Measurements from ENCODE around the gene TRDMT1.

The TRDMT1 gene

GRCh38 chr10:17238445-17239291 is 37.2 kb upstream of the TRDMT1 start:
- H3K27ac ChIP-seq (ENCODE audit: low read depth, low read length, severe bottlenecking), result peak overlapping the region; percentile 82
- H3K36me3 ChIP-seq (ENCODE audit: control insufficient read depth, insufficient read depth, low read length), result peaks cover 36% of the 10 kb centered on the region
- no peaks in the 10 kb centered on the region for H3K4me1 ChIP-seq (ENCODE audit: control insufficient read depth, insufficient read depth, low read length, poor library complexity, severe bottlenecking)
- H3K9me3 ChIP-seq (ENCODE audit: control insufficient read depth, low read length), result no peaks in the 10 kb centered on the region
- H3K4me3 ChIP-seq (ENCODE audit: extremely low read depth, insufficient read depth, low read length, poor library complexity, severe bottlenecking), result no peak overlapping the region
- 87 to 93% methylated on average over 2 to 6 of the region's 12 CpGs for WGBS, 2 experiments (ENCODE audit: insufficient coverage in 2 of 2)

- Histone ChIP-seq H3K36me3 (ENCODE audit: control insufficient read depth, insufficient read depth, low read length) (peaks cover 43% of the 10 kb centered on the region), H3K4me1 (ENCODE audit: control insufficient read depth, insufficient read depth, low read length, poor library complexity, severe bottlenecking) (no peaks in the 10 kb centered on the region), H3K4me3 (ENCODE audit: extremely low read depth, insufficient read depth, low read length, poor library complexity, severe bottlenecking) (no peak overlapping the region), H3K9me3 (ENCODE audit: control insufficient read depth, low read length) (no peaks in the 10 kb centered on the region), H3K27ac (ENCODE audit: low read depth, low read length, severe bottlenecking) (peak overlapping the region; percentile 82)
- 100% methylated on average over 1 of the region's 4 CpGs for WGBS, 2 experiments (ENCODE audit: insufficient coverage in 2 of 2)
These were observed 36.5 kb upstream of the TRDMT1 start for GRCh38 chr10:17237915-17238444.

- no peaks in the 10 kb centered on the region for H3K4me1 ChIP-seq (ENCODE audit: control insufficient read depth, insufficient read depth, low read length, poor library complexity, severe bottlenecking)
- H3K36me3 ChIP-seq (ENCODE audit: control insufficient read depth, insufficient read depth, low read length), result peaks cover 51% of the 10 kb centered on the region
- H3K9me3 ChIP-seq (ENCODE audit: control insufficient read depth, low read length), result no peaks in the 10 kb centered on the region
- WGBS, 2 experiments (ENCODE audit: insufficient coverage in 2 of 2), result 100% methylated on average over 1 of the region's 5 CpGs; no CpG with 5 or more reads in 1 of the 2 experiments
- peak overlapping the region; percentile 34 for H3K27ac ChIP-seq (ENCODE audit: low read depth, low read length, severe bottlenecking)
- H3K4me3 ChIP-seq (ENCODE audit: extremely low read depth, insufficient read depth, low read length, poor library complexity, severe bottlenecking), result peak overlapping the region; percentile 1
These were observed 35.7 kb upstream of the TRDMT1 start for GRCh38 chr10:17237149-17237527.

GRCh38 chr10:17236468-17237148 is 35.1 kb upstream of the TRDMT1 start:
- Histone ChIP-seq H3K27ac (ENCODE audit: low read depth, low read length, severe bottlenecking) (peak overlapping the region; percentile 77), H3K4me3 (ENCODE audit: extremely low read depth, insufficient read depth, low read length, poor library complexity, severe bottlenecking) (peak overlapping the region; percentile 98), H3K9me3 (ENCODE audit: control insufficient read depth, low read length) (no peaks in the 10 kb centered on the region), H3K4me1 (ENCODE audit: control insufficient read depth, insufficient read depth, low read length, poor library complexity, severe bottlenecking) (no peaks in the 10 kb centered on the region), H3K36me3 (ENCODE audit: control insufficient read depth, insufficient read depth, low read length) (peaks cover 57% of the 10 kb centered on the region)
- 20% methylated on average over 1 of the region's 1 CpG; no CpG with 5 or more reads in 1 of the 2 experiments for WGBS, 2 experiments (ENCODE audit: insufficient coverage in 2 of 2)

GRCh38 chr10:17235136-17235535 is 33.7 kb upstream of the TRDMT1 start:
- WGBS, 2 experiments (ENCODE audit: insufficient coverage in 2 of 2), result 88 to 90% methylated on average over 6 to 7 of the region's 8 CpGs
- no peaks in the 10 kb centered on the region for H3K9me3 ChIP-seq (ENCODE audit: control insufficient read depth, low read length)
- H3K4me3 ChIP-seq (ENCODE audit: extremely low read depth, insufficient read depth, low read length, poor library complexity, severe bottlenecking), result peak overlapping the region; percentile 98
- peaks cover 72% of the 10 kb centered on the region for H3K36me3 ChIP-seq (ENCODE audit: control insufficient read depth, insufficient read depth, low read length)
- H3K27ac ChIP-seq (ENCODE audit: low read depth, low read length, severe bottlenecking), result peak overlapping the region; percentile 77
- no peaks in the 10 kb centered on the region for H3K4me1 ChIP-seq (ENCODE audit: control insufficient read depth, insufficient read depth, low read length, poor library complexity, severe bottlenecking)

- Histone ChIP-seq H3K4me1 (ENCODE audit: control insufficient read depth, insufficient read depth, low read length, poor library complexity, severe bottlenecking) (no peaks in the 10 kb centered on the region), H3K9me3 (ENCODE audit: control insufficient read depth, low read length) (no peaks in the 10 kb centered on the region), H3K27ac (ENCODE audit: low read depth, low read length, severe bottlenecking) (peak overlapping the region; percentile 77), H3K36me3 (ENCODE audit: control insufficient read depth, insufficient read depth, low read length) (peaks cover 78% of the 10 kb centered on the region), H3K4me3 (ENCODE audit: extremely low read depth, insufficient read depth, low read length, poor library complexity, severe bottlenecking) (peak overlapping the region; percentile 98)
- WGBS, 2 experiments (ENCODE audit: insufficient coverage in 2 of 2), result 98 to 100% methylated on average over 5 of the region's 5 CpGs
These were observed 33.0 kb upstream of the TRDMT1 start for GRCh38 chr10:17234431-17234945.

GRCh38 chr10:17233286-17233991 is 32.0 kb upstream of the TRDMT1 start:
- Histone ChIP-seq H3K36me3 (ENCODE audit: control insufficient read depth, insufficient read depth, low read length) (peaks cover 80% of the 10 kb centered on the region), H3K27ac (ENCODE audit: low read depth, low read length, severe bottlenecking) (peak overlapping the region; percentile 75), H3K4me1 (ENCODE audit: control insufficient read depth, insufficient read depth, low read length, poor library complexity, severe bottlenecking) (no peaks in the 10 kb centered on the region), H3K4me3 (ENCODE audit: extremely low read depth, insufficient read depth, low read length, poor library complexity, severe bottlenecking) (peak overlapping the region; percentile 98), H3K9me3 (ENCODE audit: control insufficient read depth, low read length) (no peaks in the 10 kb centered on the region)
- 94 to 95% methylated on average over 13 of the region's 14 CpGs for WGBS, 2 experiments (ENCODE audit: insufficient coverage in 2 of 2)

- 20 to 83% methylated on average over 1 of the region's 3 CpGs for WGBS, 2 experiments (ENCODE audit: insufficient coverage in 2 of 2)
- Histone ChIP-seq H3K36me3 (ENCODE audit: control insufficient read depth, insufficient read depth, low read length) (peaks cover 80% of the 10 kb centered on the region), H3K27ac (ENCODE audit: low read depth, low read length, severe bottlenecking) (peak overlapping the region; percentile 96)
These were observed 30.9 kb upstream of the TRDMT1 start for GRCh38 chr10:17232276-17232960.

GRCh38 chr10:17231788-17232187 is 30.3 kb upstream of the TRDMT1 start:
- peak overlapping the region; percentile 96 for H3K27ac ChIP-seq (ENCODE audit: low read depth, low read length, severe bottlenecking)
- H3K36me3 ChIP-seq (ENCODE audit: control insufficient read depth, insufficient read depth, low read length), result peaks cover 75% of the 10 kb centered on the region
- no peaks in the 10 kb centered on the region for H3K9me3 ChIP-seq (ENCODE audit: control insufficient read depth, low read length)
- peaks cover 8% of the 10 kb centered on the region for H3K4me1 ChIP-seq (ENCODE audit: control insufficient read depth, insufficient read depth, low read length, poor library complexity, severe bottlenecking)
- peak overlapping the region; percentile 98 for H3K4me3 ChIP-seq (ENCODE audit: extremely low read depth, insufficient read depth, low read length, poor library complexity, severe bottlenecking)
- no CpG with 5 or more reads among the region's 1 CpG for WGBS, 2 experiments (ENCODE audit: insufficient coverage in 2 of 2)

More at GRCh38 chr10:17232276-17232960, 30.9 kb upstream of the TRDMT1 start:
- Histone ChIP-seq H3K4me3 (ENCODE audit: extremely low read depth, insufficient read depth, low read length, poor library complexity, severe bottlenecking) (peak overlapping the region; percentile 98), H3K4me1 (ENCODE audit: control insufficient read depth, insufficient read depth, low read length, poor library complexity, severe bottlenecking) (peaks cover 4% of the 10 kb centered on the region), H3K9me3 (ENCODE audit: control insufficient read depth, low read length) (no peaks in the 10 kb centered on the region)

Measured in mesodermal cell (in vitro differentiated cells).